HL-60/S4 treated with phorbol 12-myristate 13-acetate at 8.2 ng/mL for 4 days and 3 days (cell line): ENCODE data around the gene TINCR.

ENCODE experiments used
- in situ Hi-C: fragments of 300-500 bp; cut with MboI; formaldehyde crosslinking; loops from 2 replicates; pipeline ENCODE4 v1.15.0; 2022; ENCODE audit warnings: low sequenced_read_pairs

The TINCR gene

GRCh38 chr19:5520501-5520900 is 47.3 kb downstream of the TINCR start:
- in situ Hi-C loops = no loop called here

DNA sequence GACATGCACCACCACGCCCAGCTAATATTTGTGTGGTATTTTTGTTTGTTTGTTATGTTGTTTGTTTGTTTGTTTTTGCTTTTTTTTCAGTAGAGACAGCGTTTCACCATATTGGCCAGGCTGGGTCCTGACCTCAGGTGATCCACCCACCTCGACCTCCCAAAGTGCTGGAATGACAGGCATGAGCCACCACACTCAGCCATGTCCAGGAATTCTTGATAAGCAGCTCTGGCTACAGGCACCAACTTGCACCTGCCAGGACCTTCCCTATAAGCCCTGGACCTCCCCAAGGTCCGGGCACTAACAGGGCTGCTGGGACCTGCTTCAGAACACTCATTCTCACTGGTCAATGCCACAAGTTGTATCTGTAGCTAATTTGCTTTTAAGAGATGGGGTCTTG is 48.7 kb downstream of the TINCR start:
- in situ Hi-C loops = no loop called here

DNA sequence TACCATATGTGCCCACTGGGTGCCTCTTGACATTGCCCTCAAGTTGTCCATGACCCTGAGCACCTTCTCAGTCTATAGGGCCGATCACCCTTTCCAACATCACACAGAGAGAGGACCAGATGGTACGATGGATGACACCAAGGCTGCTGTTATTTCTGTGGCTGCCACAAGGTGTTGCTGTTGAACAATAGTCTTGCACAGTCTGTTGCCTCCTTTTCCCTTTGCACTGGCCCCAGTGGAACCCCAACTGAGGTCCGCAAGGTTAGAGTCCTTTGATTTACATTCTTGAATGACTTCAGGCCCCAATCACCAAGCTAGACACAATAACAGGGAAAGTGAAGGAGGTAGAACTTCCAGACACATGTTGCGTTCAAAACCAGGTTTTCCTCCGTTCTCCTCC is 52.0 kb downstream of the TINCR start:
- in situ Hi-C loops = no loop called here

- in situ Hi-C loops = no loop called here
Observed at GRCh38 chr19:5514001-5514400, 53.8 kb downstream of the TINCR start.

DNA sequence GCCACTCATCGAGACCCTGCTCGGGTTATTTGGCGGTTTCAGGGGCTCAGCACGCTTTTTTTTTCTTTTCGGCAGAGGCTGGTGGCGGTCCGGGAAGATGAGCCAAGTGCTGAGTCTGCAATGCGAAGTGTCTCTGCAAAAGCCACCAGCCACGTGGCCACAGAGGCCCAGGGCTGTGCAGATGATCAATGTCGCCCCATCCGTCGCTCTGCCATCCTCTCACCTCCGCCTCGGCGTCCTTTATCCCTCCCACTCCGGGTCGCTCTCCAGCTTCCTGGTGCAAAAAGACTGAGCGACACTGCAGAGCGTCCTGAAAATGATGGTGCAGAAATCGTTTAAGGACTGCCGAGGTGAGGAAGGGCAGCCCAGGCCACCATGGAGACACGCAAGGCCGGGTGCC is 55.0 kb downstream of the TINCR start:
- in situ Hi-C loops = no loop called here
